ENCODE data around the gene MRPS18A. TPM values are rescaled to one million over a fixed set of nuclear protein-coding genes. Genes with fewer than 3 reads are reported as not detected.

The MRPS18A gene
- total and polyA plus RNA-seq, 9 of the 15 experiments (the other 6 are each of a cell fraction or from before 2014, with no cell fraction given): 87.5 to 243 (median 125) TPM

- TF ChIP-seq ZNF318 (IDR thresholded peaks at IDR 0.05; ENCODE audit: borderline replicate concordance in 1 of 2, low read depth in 1 of 2) (peak in 1 of 2 experiments; percentile 99; a peak in 2 of 4 replicates), MLLT1 (IDR thresholded peaks at IDR 0.05) (peak in 1 of 2 experiments; percentile 98; a peak in 2 of 4 replicates), ZBTB7A (IDR thresholded peaks at IDR 0.05; ENCODE audit: borderline replicate concordance, control insufficient read depth, low read depth, low read length) (peak; percentile 94), PYGO2 (tag; IDR thresholded peaks at IDR 0.05) (0 out of 2 replicates have a peak, but pooled peaks have one; percentile 6), JUN (IDR thresholded peaks at IDR 0.05; ENCODE audit: borderline replicate concordance, low read depth, low read length) (peak; percentile 82), JUN (CRISPR knock-in tag; IDR thresholded peaks at IDR 0.05; ENCODE audit: borderline replicate concordance) (no peak; the same call in 1 of the 2 replicates), ZBTB5 (IDR thresholded peaks at IDR 0.05) (no peak), NFIX (CRISPR knock-in tag; IDR thresholded peaks at IDR 0.05; ENCODE audit: low read depth) (peak; percentile 43; the same call in 1 of the 2 replicates), DACH1 (IDR thresholded peaks at IDR 0.05; ENCODE audit: partially characterized antibody) (peak; percentile 46), ATF4 (CRISPR knock-in tag; IDR thresholded peaks at IDR 0.05) (peak; percentile 100), ZNF197 (CRISPR knock-in tag; IDR thresholded peaks at IDR 0.05; ENCODE audit: low read depth) (peak; percentile 81; the same call in 1 of the 2 replicates), KDM1A (IDR thresholded peaks at IDR 0.05) (peak in 1 of 2 experiments; percentile 61; a peak in 2 of 4 replicates), ARNT (IDR thresholded peaks at IDR 0.05) (0 out of 4 replicates have a peak, but pooled peaks of 1 of the 2 experiments have one; percentile 52), CBFB (CRISPR knock-in tag; IDR thresholded peaks at IDR 0.05) (peak; percentile 100)
These were observed 37.5 kb upstream of the MRPS18A start (continued) for GRCh38 chr6:43724914-43725642.
